Testis (tissue), 3 donors: ENCODE data around the gene OR13J1. TPM values are rescaled to one million over a fixed set of nuclear protein-coding genes. Genes with fewer than 3 reads are reported as not detected.

Experiments used
- DNase-seq: peaks from one replicate; pipeline ENCODE4 v3.0.0-alpha.2; 2019
- H3K27ac ChIP-seq, 2 donors: fragments of 200-600 bp; sonication (generic); one replicate each; pipeline ENCODE4 v1.5.1; 2019
- H3K27me3 ChIP-seq: fragments of 200-600 bp; sonication (generic); one replicate; pipeline ENCODE4 v1.5.1; 2019
- H3K36me3 ChIP-seq: fragments of 200-600 bp; sonication (generic); one replicate; pipeline ENCODE4 v1.5.1; 2017; ENCODE audit warnings: low read depth; ENCODE audit errors: missing control alignments
- H3K4me1 ChIP-seq: fragments of 200-600 bp; sonication (generic); one replicate; pipeline ENCODE4 v1.5.1; 2019
- H3K4me3 ChIP-seq, 2 donors: fragments of 200-600 bp; sonication (generic); one replicate each; pipeline ENCODE4 v1.5.1; 2017 to 2019
- H3K9me3 ChIP-seq: fragments of 200-600 bp; sonication (generic); one replicate; pipeline ENCODE4 v1.5.1; 2017
- POLR2A ChIP-seq: fragments of 450-650 bp; IDR thresholded peaks from one replicate; pipeline ENCODE4 v1.6.1; 2017; ENCODE audit warnings: antibody characterized with exemption, mild to moderate bottlenecking, moderate library complexity
- WGBS, 2 donors: methylation state at CpG; one replicate each; pipeline ENCODE4 v1.1.5; 2018; 5-methylcytosine and 5-hydroxymethylcytosine counted together
- intact Hi-C: fragments of 100-400 bp; cut with DNase I; formaldehyde crosslinking; loops from one replicate; pipeline ENCODE4 v1.15.1; 2023; ENCODE audit warnings: low total_unique reads
- polyA plus RNA-seq: library from polyadenylated mRNA; stranded (reverse); fragments of 350-450 nt; fragmentation: Illumina TruSeq; extraction: RNeasy Lipid Tissue Mini Kit (QIAGEN cat#74804); gene quantifications from one replicate; pipeline ENCODE4 v1.2.3, GENCODE V29; 2014; ENCODE audit warnings: low read depth, low replicate concordance; ENCODE audit not compliant: insufficient read depth
- total RNA-seq, 2 donors: library from RNA; depleted of rRNA; stranded (reverse); fragments of >200 nt; gene quantifications; one replicate each; pipeline ENCODE4 v1.2.3, GENCODE V29; 2016
- TF ChIP-seq, protein P1 (sequence below), 3 experiments: fragments of 450-650 bp in 2 of 3; fragments of 200-600 bp in 1 of 3; sonication (generic) in 1 of 3; IDR thresholded peaks; one replicate each; pipeline ENCODE4 v1.5.1; 2016 to 2019; ENCODE audit warnings: antibody characterized with exemption in 3 of 3, mild to moderate bottlenecking in 2 of 3, moderate library complexity in 1 of 3

OR13J1 gene
- total and polyA plus RNA-seq, 3 donors from 2014 or later: not detected

GRCh38 chr9:35854091-35854762, 16.0 kb downstream of the OR13J1 start:
- no peaks in the 10 kb centered on the region for H3K27me3 ChIP-seq
- no peak overlapping the region for H3K27ac ChIP-seq
- H3K36me3 ChIP-seq: no peaks in the 10 kb centered on the region
- WGBS, 2 donors: 77 to 85% methylated on average over 4 to 7 of the region's 7 CpGs
- no peak for DNase-seq
- intact Hi-C loops: no loop called here
- no peaks in the 10 kb centered on the region for H3K4me1 ChIP-seq
- no peaks in the 10 kb centered on the region for H3K9me3 ChIP-seq
- TF ChIP-seq, protein P1, sequence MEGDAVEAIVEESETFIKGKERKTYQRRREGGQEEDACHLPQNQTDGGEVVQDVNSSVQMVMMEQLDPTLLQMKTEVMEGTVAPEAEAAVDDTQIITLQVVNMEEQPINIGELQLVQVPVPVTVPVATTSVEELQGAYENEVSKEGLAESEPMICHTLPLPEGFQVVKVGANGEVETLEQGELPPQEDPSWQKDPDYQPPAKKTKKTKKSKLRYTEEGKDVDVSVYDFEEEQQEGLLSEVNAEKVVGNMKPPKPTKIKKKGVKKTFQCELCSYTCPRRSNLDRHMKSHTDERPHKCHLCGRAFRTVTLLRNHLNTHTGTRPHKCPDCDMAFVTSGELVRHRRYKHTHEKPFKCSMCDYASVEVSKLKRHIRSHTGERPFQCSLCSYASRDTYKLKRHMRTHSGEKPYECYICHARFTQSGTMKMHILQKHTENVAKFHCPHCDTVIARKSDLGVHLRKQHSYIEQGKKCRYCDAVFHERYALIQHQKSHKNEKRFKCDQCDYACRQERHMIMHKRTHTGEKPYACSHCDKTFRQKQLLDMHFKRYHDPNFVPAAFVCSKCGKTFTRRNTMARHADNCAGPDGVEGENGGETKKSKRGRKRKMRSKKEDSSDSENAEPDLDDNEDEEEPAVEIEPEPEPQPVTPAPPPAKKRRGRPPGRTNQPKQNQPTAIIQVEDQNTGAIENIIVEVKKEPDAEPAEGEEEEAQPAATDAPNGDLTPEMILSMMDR (IDR thresholded peaks at IDR 0.05): no peak
- no peak for TF ChIP-seq POLR2A
- H3K4me3 ChIP-seq: no peak overlapping the region

DNA sequence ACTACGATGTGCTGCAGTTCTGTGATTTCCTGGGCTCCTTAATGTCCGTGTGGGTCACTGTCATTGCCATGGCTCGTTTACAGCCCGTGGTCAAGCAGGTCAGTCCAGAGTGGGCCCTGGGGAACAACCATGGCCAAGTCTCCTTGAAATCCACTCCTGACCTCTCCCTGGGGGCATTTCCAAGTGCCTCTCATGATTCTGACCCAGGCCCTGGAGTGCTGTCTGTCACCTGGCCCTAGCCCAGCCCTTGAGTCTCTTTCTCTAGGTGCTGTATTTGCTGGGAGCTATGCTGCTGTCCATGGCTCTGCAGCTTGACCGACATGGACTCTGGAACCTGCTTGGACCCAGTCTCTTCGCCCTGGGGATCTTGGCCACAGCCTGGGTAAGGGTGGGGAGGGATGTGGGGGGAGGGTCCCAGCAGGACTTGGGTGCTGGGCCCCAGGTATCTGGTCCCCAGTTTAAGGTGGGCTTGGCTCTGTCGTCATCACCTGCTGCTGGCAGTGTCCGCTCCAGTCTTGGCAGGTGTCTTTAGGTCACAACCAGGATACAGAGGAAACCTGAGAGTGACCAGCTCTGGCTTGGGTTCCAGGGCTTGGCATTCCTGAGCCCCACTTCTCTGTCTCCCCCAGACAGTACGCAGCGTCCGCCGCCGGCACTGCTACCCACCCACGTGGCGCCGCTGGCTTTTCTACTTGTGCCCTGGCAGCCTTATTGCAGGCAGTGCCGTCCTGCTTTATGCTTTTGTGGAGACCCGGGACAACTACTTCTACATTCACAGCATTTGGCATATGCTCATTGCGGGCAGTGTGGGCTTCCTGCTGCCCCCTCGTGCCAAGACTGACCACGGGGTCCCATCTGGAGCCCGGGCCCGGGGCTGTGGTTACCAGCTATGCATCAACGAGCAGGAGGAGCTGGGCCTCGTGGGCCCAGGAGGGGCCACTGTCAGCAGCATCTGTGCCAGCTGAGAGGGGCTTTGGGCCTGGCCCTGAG, 17.0 kb downstream of the OR13J1 start:
- TF ChIP-seq, protein P1 (IDR thresholded peaks at IDR 0.05): no peak
- TF ChIP-seq POLR2A: no peak
- WGBS, 2 donors: 82 to 92% methylated on average over 12 to 25 of the region's 25 CpGs
- no peak overlapping the region for H3K27ac ChIP-seq
- intact Hi-C loops: no loop called here
- H3K4me3 ChIP-seq: no peak overlapping the region
- no peaks in the 10 kb centered on the region for H3K36me3 ChIP-seq
- H3K4me1 ChIP-seq: peaks cover 1% of the 10 kb centered on the region
- DNase-seq: no peak
- no peaks in the 10 kb centered on the region for H3K9me3 ChIP-seq
- H3K27me3 ChIP-seq: no peaks in the 10 kb centered on the region

GRCh38 chr9:35852267-35852815, 17.9 kb downstream of the OR13J1 start:
- TF ChIP-seq, protein P1 (IDR thresholded peaks at IDR 0.05): no peak
- no peak for TF ChIP-seq POLR2A
- Histone ChIP-seq H3K4me3 (no peak overlapping the region), H3K27ac (no peak overlapping the region), H3K9me3 (no peaks in the 10 kb centered on the region), H3K36me3 (no peaks in the 10 kb centered on the region), H3K4me1 (peaks cover 3% of the 10 kb centered on the region), H3K27me3 (no peaks in the 10 kb centered on the region)
- intact Hi-C loops: no loop called here
- DNase-seq: no peak
- 72 to 94% methylated on average over 2 of the region's 2 CpGs for WGBS, 2 donors

DNA sequence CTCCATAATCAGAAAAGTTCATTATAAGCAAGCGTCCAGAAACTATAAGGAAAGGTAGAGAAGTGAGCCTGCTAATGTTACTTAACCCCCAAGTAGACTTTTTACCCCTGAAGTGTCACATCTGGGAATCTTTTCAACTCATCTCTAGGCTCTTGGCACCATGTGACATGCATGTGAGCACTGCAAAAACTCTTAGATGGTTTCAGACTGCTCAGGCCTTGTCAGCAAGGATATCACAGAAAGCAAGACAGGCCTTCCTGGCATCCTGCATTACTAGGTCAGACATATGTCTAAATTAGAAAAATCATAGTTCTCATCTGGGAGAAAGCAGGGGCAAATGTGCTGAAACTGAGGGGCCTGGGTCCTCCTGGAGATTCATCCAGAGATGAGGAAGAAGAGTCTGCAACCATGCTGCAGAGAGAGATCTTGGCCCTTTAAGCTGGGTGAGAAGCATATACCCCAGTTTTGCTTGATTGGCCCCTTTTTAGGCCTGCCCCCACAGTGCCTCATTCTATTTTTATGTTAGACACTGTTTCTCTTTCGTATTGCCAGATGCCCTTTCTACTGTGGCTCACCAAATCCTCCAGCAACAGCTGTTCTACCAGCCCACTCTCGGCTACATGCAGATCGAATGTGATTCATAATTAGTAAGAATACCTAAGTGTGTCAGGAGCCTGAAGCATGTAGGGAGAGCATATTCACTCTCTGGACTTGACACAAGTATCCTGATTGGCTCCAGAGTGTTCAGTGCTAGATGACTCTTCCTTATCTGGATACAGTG, 22.2 kb downstream of the OR13J1 start:
- H3K4me3 ChIP-seq: no peak overlapping the region
- TF ChIP-seq, protein P1 (IDR thresholded peaks at IDR 0.05): no peak
- TF ChIP-seq POLR2A: no peak
- peak overlapping the region in 1 of 2 donors; percentile 25 for H3K27ac ChIP-seq
- H3K9me3 ChIP-seq: no peaks in the 10 kb centered on the region
- H3K27me3 ChIP-seq: no peaks in the 10 kb centered on the region
- peaks cover 29% of the 10 kb centered on the region for H3K4me1 ChIP-seq
- 56 to 58% methylated on average over 4 of the region's 4 CpGs for WGBS, 2 donors
- no peaks in the 10 kb centered on the region for H3K36me3 ChIP-seq
- no peak for DNase-seq
- intact Hi-C loops: no loop called here
